ENCODE data around the gene GPR4.

GPR4 gene

GRCh38 chr19:45643024-45643926, 41.3 kb upstream of the GPR4 start:
- peak overlapping the region in 3 of 7 experiments; percentile 4 to 12 (median 11) for H3K4me3 ChIP-seq (ENCODE audit: control insufficient read depth in 1 of 7, extremely low read depth in 1 of 7, insufficient read depth in 4 of 7, low read depth in 2 of 7, low read length in 6 of 7)
- H3K27ac ChIP-seq (ENCODE audit: insufficient read depth in 1 of 2, low read depth in 1 of 2, low read length in 2 of 2, poor library complexity in 1 of 2, severe bottlenecking in 2 of 2): no peak overlapping the region
- H3K27me3 ChIP-seq (replicated peaks in 2 of 5; ENCODE audit: control insufficient read depth in 4 of 5, insufficient read depth in 5 of 5, low read length in 4 of 5): peaks cover 0 to 24% (median 10%) of the 10 kb centered on the region in 5 experiments
- no peaks in the 10 kb centered on the region for H3K36me3 ChIP-seq (ENCODE audit: control insufficient read depth in 4 of 4, insufficient read depth in 4 of 4, low read length in 3 of 4)
- CTCF ChIA-PET: interaction anchor here (0.6 to 4.7 kb wide), 15 partner anchors 9 to 257 kb away, joined by 3 to 41 read pairs (median 5); partner anchors contain the start of genes FOSB and OPA3
- WGBS (ENCODE audit: insufficient coverage): 12% methylated on average over 23 of the region's 39 CpGs
- DNase-seq: peak; percentile 86 to 88 (median 86)
- POLR2A ChIA-PET: interaction anchor here (0.5 to 1.4 kb wide), 2 partner anchors 59 to 119 kb away, joined by 5 to 6 read pairs; no protein-coding TSS in a partner anchor
- H3K9me3 ChIP-seq (ENCODE audit: control extremely low read depth in 1 of 5, control insufficient read depth in 4 of 5, insufficient read depth in 2 of 5, low read depth in 1 of 5, low read length in 4 of 5): no peaks in the 10 kb centered on the region
- peaks cover 4 to 51% (median 47%) of the 10 kb centered on the region in 4 experiments for H3K4me1 ChIP-seq (ENCODE audit: control extremely low read depth in 1 of 4, control insufficient read depth in 4 of 4, insufficient read depth in 4 of 4, low read length in 3 of 4)

- Histone ChIP-seq H3K4me3 (ENCODE audit: control insufficient read depth in 1 of 7, extremely low read depth in 1 of 7, insufficient read depth in 4 of 7, low read depth in 2 of 7, low read length in 6 of 7) (peak overlapping the region in 6 of 7 experiments; percentile 15 to 73 (median 60)), H3K9me3 (ENCODE audit: control extremely low read depth in 1 of 5, control insufficient read depth in 4 of 5, insufficient read depth in 2 of 5, low read depth in 1 of 5, low read length in 4 of 5) (no peaks in the 10 kb centered on the region), H3K27me3 (replicated peaks in 2 of 5; ENCODE audit: control insufficient read depth in 4 of 5, insufficient read depth in 5 of 5, low read length in 4 of 5) (peaks cover 0 to 24% (median 10%) of the 10 kb centered on the region in 5 experiments), H3K4me1 (ENCODE audit: control extremely low read depth in 1 of 4, control insufficient read depth in 4 of 4, insufficient read depth in 4 of 4, low read length in 3 of 4) (peaks cover 3 to 50% (median 49%) of the 10 kb centered on the region in 4 experiments), H3K27ac (ENCODE audit: insufficient read depth in 1 of 2, low read depth in 1 of 2, low read length in 2 of 2, poor library complexity in 1 of 2, severe bottlenecking in 2 of 2) (peak overlapping the region in 1 of 2 experiments; percentile 70), H3K36me3 (ENCODE audit: control insufficient read depth in 4 of 4, insufficient read depth in 4 of 4, low read length in 3 of 4) (peaks cover 0 to 5% (median 1%) of the 10 kb centered on the region in 4 experiments)
- CTCF ChIA-PET: interaction anchor here (0.6 to 4.7 kb wide), 23 partner anchors 9 to 312 kb away, joined by 3 to 41 read pairs (median 4); partner anchors contain the start of genes FOSB and OPA3
- 0% methylated on average over 28 of the region's 40 CpGs for WGBS (ENCODE audit: insufficient coverage)
- POLR2A ChIA-PET: interaction anchor here (1.4 kb wide), 2 partner anchors 43 to 57 kb away, joined by 4 to 5 read pairs; no protein-coding TSS in a partner anchor
- peak; percentile 87 to 91 (median 91) for DNase-seq
Observed at GRCh38 chr19:45641274-45642105, 39.5 kb upstream of the GPR4 start.

GRCh38 chr19:45640849-45641273, 38.8 kb upstream of the GPR4 start:
- H3K27ac ChIP-seq (ENCODE audit: insufficient read depth in 1 of 2, low read depth in 1 of 2, low read length in 2 of 2, poor library complexity in 1 of 2, severe bottlenecking in 2 of 2): peak overlapping the region in 1 of 2 experiments; percentile 70
- peak overlapping the region in 5 of 7 experiments; percentile 24 to 73 (median 67) for H3K4me3 ChIP-seq (ENCODE audit: control insufficient read depth in 1 of 7, extremely low read depth in 1 of 7, insufficient read depth in 4 of 7, low read depth in 2 of 7, low read length in 6 of 7)
- DNase-seq: no peak
- CTCF ChIA-PET: interaction anchor here (0.8 to 4.7 kb wide), 11 partner anchors 9 to 103 kb away, joined by 3 to 41 read pairs (median 4); partner anchors contain the start of gene OPA3
- peaks cover 0 to 9% (median 1%) of the 10 kb centered on the region in 4 experiments for H3K36me3 ChIP-seq (ENCODE audit: control insufficient read depth in 4 of 4, insufficient read depth in 4 of 4, low read length in 3 of 4)
- peaks cover 0 to 44% (median 42%) of the 10 kb centered on the region in 4 experiments for H3K4me1 ChIP-seq (ENCODE audit: control extremely low read depth in 1 of 4, control insufficient read depth in 4 of 4, insufficient read depth in 4 of 4, low read length in 3 of 4)
- H3K27me3 ChIP-seq (replicated peaks in 2 of 5; ENCODE audit: control insufficient read depth in 4 of 5, insufficient read depth in 5 of 5, low read length in 4 of 5): peaks cover 0 to 23% (median 10%) of the 10 kb centered on the region in 5 experiments
- H3K9me3 ChIP-seq (ENCODE audit: control extremely low read depth in 1 of 5, control insufficient read depth in 4 of 5, insufficient read depth in 2 of 5, low read depth in 1 of 5, low read length in 4 of 5): no peaks in the 10 kb centered on the region
- WGBS (ENCODE audit: insufficient coverage): 61% methylated on average over 17 of the region's 17 CpGs
- POLR2A ChIA-PET: no interaction called here

- H3K27ac ChIP-seq (ENCODE audit: insufficient read depth in 1 of 2, low read depth in 1 of 2, low read length in 2 of 2, poor library complexity in 1 of 2, severe bottlenecking in 2 of 2): peak within 1 kb of the TSS; percentile 40 to 78
- WGBS (ENCODE audit: insufficient coverage): 3% methylated on average over 36 of the region's 52 CpGs
- peaks cover 0 to 8% (median 5%) of the 10 kb centered on the region in 5 experiments for H3K27me3 ChIP-seq (replicated peaks in 2 of 5; ENCODE audit: control insufficient read depth in 4 of 5, insufficient read depth in 5 of 5, low read length in 4 of 5)
- no peaks in the 10 kb centered on the region for H3K9me3 ChIP-seq (ENCODE audit: control extremely low read depth in 1 of 5, control insufficient read depth in 4 of 5, insufficient read depth in 2 of 5, low read depth in 1 of 5, low read length in 4 of 5)
- POLR2A ChIA-PET: no interaction called here
- H3K36me3 ChIP-seq (ENCODE audit: control insufficient read depth in 4 of 4, insufficient read depth in 4 of 4, low read length in 3 of 4): peaks cover 0 to 9% (median 1%) of the 10 kb centered on the region in 4 experiments
- peak; percentile 29 to 51 (median 41) for DNase-seq
- H3K4me1 ChIP-seq (ENCODE audit: control extremely low read depth in 1 of 4, control insufficient read depth in 4 of 4, insufficient read depth in 4 of 4, low read length in 3 of 4): peaks cover 0 to 44% (median 42%) of the 10 kb centered on the region in 4 experiments
- CTCF ChIA-PET: interaction anchor here (0.7 to 4.7 kb wide), 5 partner anchors 12 to 124 kb away, joined by 3 to 41 read pairs (median 3); no protein-coding TSS in a partner anchor
- H3K4me3 ChIP-seq (ENCODE audit: control insufficient read depth in 1 of 7, extremely low read depth in 1 of 7, insufficient read depth in 4 of 7, low read depth in 2 of 7, low read length in 6 of 7): peak within 1 kb of the TSS; percentile 64 to 91 (median 79)
Observed at GRCh38 chr19:45638930-45639729, 37.1 kb upstream of the GPR4 start, which contains the start of gene EML2. Gene EML2, minus strand, starts transcription at chr19:45639397. Its CDS starts 21 bp downstream, at chr19:45639376.

- no peaks in the 10 kb centered on the region for H3K27me3 ChIP-seq (replicated peaks in 2 of 5; ENCODE audit: control insufficient read depth in 4 of 5, insufficient read depth in 5 of 5, low read length in 4 of 5)
- peaks cover 0 to 39% (median 35%) of the 10 kb centered on the region in 4 experiments for H3K4me1 ChIP-seq (ENCODE audit: control extremely low read depth in 1 of 4, control insufficient read depth in 4 of 4, insufficient read depth in 4 of 4, low read length in 3 of 4)
- peak overlapping the region; percentile 40 to 78 for H3K27ac ChIP-seq (ENCODE audit: insufficient read depth in 1 of 2, low read depth in 1 of 2, low read length in 2 of 2, poor library complexity in 1 of 2, severe bottlenecking in 2 of 2)
- peaks cover 0 to 9% (median 1%) of the 10 kb centered on the region in 4 experiments for H3K36me3 ChIP-seq (ENCODE audit: control insufficient read depth in 4 of 4, insufficient read depth in 4 of 4, low read length in 3 of 4)
- DNase-seq: no peak
- WGBS (ENCODE audit: insufficient coverage): 95% methylated on average over 17 of the region's 19 CpGs
- peak overlapping the region in 4 of 7 experiments; percentile 73 to 91 (median 82) for H3K4me3 ChIP-seq (ENCODE audit: control insufficient read depth in 1 of 7, extremely low read depth in 1 of 7, insufficient read depth in 4 of 7, low read depth in 2 of 7, low read length in 6 of 7)
- H3K9me3 ChIP-seq (ENCODE audit: control extremely low read depth in 1 of 5, control insufficient read depth in 4 of 5, insufficient read depth in 2 of 5, low read depth in 1 of 5, low read length in 4 of 5): no peaks in the 10 kb centered on the region
- CTCF ChIA-PET: interaction anchor here (1.0 to 1.1 kb wide), 2 partner anchors 41 to 140 kb away, joined by 3 read pairs; partner anchors contain the start of gene PPM1N
- POLR2A ChIA-PET: no interaction called here
Observed at GRCh38 chr19:45637890-45638667, 36.1 kb upstream of the GPR4 start.
